ENCODE results near the gene GJC2. TPM values are rescaled to one million over a fixed set of nuclear protein-coding genes. Genes with fewer than 3 reads are reported as not detected.

GJC2 gene
- total RNA-seq, 1 donor from 2014 or later: 1.3 TPM

DNA sequence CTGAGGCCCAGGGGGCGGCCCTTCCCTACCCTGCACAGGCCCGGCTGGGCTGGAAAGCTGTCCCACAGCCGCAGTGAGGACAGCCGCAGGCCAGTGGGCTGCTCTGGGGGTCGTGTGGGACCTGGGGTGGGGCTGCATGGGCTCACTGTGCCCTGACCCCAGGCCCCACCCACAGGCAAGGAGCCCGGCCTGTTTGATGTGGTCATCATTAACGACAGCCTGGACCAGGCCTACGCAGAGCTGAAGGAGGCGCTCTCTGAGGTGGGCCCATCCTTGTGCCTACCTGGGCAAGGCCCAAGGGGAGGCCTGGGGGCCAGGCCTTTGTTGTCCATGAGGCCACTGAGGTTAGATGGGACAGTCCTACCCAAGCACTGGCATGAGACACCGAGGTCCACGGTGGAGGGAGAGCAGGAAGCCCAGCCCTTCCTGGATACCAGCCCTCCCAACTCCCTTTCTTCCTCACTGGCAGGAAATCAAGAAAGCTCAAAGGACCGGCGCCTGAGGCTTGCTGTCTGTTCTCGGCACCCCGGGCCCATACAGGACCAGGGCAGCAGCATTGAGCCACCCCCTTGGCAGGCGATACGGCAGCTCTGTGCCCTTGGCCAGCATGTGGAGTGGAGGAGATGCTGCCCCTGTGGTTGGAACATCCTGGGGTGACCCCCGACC, 1.4 kb upstream of the GJC2 start:
- TF ChIP-seq, protein P1, sequence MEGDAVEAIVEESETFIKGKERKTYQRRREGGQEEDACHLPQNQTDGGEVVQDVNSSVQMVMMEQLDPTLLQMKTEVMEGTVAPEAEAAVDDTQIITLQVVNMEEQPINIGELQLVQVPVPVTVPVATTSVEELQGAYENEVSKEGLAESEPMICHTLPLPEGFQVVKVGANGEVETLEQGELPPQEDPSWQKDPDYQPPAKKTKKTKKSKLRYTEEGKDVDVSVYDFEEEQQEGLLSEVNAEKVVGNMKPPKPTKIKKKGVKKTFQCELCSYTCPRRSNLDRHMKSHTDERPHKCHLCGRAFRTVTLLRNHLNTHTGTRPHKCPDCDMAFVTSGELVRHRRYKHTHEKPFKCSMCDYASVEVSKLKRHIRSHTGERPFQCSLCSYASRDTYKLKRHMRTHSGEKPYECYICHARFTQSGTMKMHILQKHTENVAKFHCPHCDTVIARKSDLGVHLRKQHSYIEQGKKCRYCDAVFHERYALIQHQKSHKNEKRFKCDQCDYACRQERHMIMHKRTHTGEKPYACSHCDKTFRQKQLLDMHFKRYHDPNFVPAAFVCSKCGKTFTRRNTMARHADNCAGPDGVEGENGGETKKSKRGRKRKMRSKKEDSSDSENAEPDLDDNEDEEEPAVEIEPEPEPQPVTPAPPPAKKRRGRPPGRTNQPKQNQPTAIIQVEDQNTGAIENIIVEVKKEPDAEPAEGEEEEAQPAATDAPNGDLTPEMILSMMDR (conservative IDR thresholded peaks at IDR 0.05): no peak
- Mint-ChIP-seq H3K36me3 (no peaks in the 10 kb centered on the region), H3K27ac (no peak overlapping the region), H3K4me3 (no peak overlapping the region), H3K4me1 (ENCODE audit: unreplicated experiment) (peaks cover 8% of the 10 kb centered on the region), H3K27me3 (no peaks in the 10 kb centered on the region), H3K9me3 (no peaks in the 10 kb centered on the region)
- peak; percentile 58 for DNase-seq (ENCODE audit: extremely low spot score, unreplicated experiment)

DNA sequence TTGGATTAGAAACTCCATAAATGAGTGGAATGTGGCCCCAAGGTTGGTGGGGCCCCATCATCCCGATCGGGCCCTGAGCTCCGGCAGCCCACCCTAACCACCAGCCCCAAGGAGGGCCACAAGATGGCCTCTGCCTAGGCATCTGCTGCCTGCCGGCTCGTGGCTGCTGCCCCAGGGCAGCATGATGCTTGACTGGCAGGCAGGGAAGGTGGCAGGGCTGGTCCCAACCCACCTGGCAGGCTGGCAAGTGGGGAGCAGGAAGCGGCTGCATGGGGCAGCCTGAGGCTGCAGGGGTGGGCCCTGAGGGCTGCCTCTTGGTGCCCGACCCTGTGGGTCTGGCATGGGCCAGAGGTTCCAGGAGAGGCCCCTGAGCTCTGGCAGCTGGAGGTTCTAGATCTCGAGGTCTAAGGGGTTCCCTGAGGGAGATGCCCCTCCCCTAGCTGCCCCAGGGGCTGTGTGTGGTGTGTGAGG, 760 bp upstream of the GJC2 start:
- Mint-ChIP-seq H3K4me3 (no peak overlapping the region), H3K36me3 (no peaks in the 10 kb centered on the region), H3K9me3 (no peaks in the 10 kb centered on the region), H3K4me1 (ENCODE audit: unreplicated experiment) (peaks cover 2% of the 10 kb centered on the region), H3K27ac (no peak overlapping the region), H3K27me3 (no peaks in the 10 kb centered on the region)
- TF ChIP-seq, protein P1 (conservative IDR thresholded peaks at IDR 0.05): no peak
- no peak for DNase-seq (ENCODE audit: extremely low spot score, unreplicated experiment)

DNA sequence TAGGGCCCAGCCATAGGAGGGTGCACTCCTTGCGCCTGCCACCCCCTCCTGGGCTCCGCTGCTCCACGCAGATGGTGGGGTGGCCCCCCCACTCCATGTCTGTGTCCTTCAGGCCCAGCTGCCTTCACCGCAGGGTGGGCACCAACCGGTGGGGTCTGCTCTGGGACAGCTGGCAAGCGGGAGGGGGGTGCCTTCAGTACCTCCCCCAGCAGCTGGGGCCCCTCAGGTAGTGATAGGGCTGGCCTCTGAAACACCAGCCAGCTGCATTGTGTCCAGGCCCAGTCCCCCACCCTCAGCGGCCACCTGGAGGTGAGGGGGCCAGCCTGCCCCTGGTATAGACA, 360 bp downstream of the GJC2 start:
- TF ChIP-seq, protein P1 (conservative IDR thresholded peaks at IDR 0.05): no peak
- no peaks in the 10 kb centered on the region for H3K9me3 Mint-ChIP-seq
- H3K27ac Mint-ChIP-seq: no peak overlapping the region
- no peak for DNase-seq (ENCODE audit: extremely low spot score, unreplicated experiment)
- H3K4me3 Mint-ChIP-seq: no peak overlapping the region
- H3K27me3 Mint-ChIP-seq: no peaks in the 10 kb centered on the region
- H3K36me3 Mint-ChIP-seq: no peaks in the 10 kb centered on the region
- no peaks in the 10 kb centered on the region for H3K4me1 Mint-ChIP-seq (ENCODE audit: unreplicated experiment)

DNA sequence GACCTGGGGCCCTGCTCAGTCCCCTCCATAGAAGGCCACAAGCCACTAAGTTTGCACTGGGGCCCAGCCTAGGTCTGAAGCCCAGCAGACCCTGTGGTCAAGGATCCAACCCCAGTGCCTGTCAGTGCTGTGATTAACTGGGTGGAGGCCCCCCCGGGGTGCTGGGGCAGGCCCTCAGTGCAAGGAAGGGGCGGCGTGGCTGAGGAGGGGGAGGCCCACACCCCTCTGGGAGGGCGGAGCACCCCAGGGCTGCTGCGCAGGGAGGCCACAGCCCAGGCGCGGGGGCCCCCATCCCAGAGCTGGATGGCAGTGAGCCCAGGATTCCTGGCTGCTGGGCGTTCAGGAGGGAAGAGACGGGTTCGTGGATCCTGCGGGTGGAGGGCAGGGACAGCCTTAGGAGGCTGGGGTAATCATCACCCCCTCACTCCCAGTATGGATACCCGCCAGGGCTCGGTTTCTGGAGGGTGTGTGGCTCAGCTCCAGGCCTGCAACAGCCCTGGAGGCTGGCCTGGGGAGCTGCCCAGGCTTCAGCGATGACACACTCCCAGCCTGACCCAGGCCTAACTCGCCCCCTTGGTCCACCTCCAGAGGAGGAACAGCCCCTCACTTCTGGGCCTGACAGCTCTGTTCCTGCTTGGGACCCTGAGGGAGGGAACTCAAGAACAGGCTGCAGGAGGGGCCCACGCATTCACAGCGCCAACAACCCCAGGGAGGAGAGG, 890 bp downstream of the GJC2 start:
- no peaks in the 10 kb centered on the region for H3K36me3 Mint-ChIP-seq
- DNase-seq (ENCODE audit: extremely low spot score, unreplicated experiment): no peak
- H3K27me3 Mint-ChIP-seq: no peaks in the 10 kb centered on the region
- H3K4me3 Mint-ChIP-seq: no peak overlapping the region
- H3K27ac Mint-ChIP-seq: no peak overlapping the region
- H3K4me1 Mint-ChIP-seq (ENCODE audit: unreplicated experiment): no peaks in the 10 kb centered on the region
- no peaks in the 10 kb centered on the region for H3K9me3 Mint-ChIP-seq
- TF ChIP-seq, protein P1 (conservative IDR thresholded peaks at IDR 0.05): no peak

DNA sequence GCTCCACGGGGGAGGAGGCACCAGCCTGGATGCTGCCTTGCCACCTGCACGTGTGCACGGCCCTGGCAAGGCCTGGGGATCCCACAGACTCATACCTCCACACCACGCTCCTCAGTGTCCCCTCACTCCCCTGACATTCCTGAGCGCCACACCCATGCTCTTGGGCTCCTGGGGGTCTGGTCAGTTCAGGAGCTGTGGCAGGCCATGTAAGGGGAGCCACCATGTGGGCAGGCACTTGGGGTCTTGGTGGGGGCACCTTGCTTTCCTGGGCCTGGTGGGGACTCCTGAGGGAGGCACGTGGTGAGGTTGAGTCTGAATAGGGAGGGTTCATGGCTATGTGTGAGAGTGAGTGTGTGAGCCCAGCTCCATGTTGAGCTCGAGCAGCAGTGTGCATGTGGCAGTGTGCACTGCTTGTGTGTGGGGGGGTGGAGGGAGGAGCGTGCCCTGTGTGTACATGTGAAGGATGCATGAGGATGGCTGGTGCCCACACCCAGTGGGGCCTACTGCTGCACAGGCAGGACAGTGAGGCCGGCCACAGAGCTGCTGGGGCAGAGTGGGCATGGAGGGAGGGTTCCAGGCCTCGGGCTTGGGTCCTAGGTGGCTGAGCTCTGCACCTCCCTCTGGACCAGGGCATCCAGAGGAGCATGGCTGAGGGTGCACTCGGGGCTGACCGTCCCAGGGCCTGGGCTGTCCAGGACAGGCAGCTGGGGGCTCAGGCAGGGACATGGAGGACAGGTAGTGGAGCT, 1.6 kb downstream of the GJC2 start:
- DNase-seq (ENCODE audit: extremely low spot score, unreplicated experiment): no peak
- Mint-ChIP-seq H3K4me3 (no peak overlapping the region), H3K9me3 (no peaks in the 10 kb centered on the region), H3K4me1 (ENCODE audit: unreplicated experiment) (no peaks in the 10 kb centered on the region), H3K27me3 (no peaks in the 10 kb centered on the region), H3K27ac (no peak overlapping the region), H3K36me3 (no peaks in the 10 kb centered on the region)
- TF ChIP-seq, protein P1 (conservative IDR thresholded peaks at IDR 0.05): no peak

Data from type B pancreatic cell (in vitro differentiated cells).